Measurements from ENCODE around the gene PTMS.

DNA sequence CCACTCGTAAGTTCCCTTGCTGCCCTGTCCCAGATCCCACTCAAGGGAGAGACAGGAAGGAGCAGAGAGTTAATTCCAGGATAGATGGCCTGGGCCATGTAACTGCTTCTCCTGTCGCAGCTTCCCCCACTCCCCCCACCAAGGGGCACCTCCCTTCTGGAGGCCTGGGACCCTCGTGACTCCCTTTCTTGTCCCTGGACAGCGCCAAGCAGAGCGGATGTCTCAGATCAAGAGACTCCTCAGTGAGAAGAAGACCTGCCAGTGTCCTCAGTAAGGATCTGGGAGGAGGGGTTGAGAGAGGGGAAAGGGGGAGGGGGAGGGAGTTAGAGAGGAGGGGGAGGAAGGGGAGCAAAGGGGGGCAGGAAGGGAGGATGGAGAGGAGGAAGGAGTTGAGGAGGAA lies 52.5 kb downstream of the PTMS start:
- TF ChIP-seq, protein P1, sequence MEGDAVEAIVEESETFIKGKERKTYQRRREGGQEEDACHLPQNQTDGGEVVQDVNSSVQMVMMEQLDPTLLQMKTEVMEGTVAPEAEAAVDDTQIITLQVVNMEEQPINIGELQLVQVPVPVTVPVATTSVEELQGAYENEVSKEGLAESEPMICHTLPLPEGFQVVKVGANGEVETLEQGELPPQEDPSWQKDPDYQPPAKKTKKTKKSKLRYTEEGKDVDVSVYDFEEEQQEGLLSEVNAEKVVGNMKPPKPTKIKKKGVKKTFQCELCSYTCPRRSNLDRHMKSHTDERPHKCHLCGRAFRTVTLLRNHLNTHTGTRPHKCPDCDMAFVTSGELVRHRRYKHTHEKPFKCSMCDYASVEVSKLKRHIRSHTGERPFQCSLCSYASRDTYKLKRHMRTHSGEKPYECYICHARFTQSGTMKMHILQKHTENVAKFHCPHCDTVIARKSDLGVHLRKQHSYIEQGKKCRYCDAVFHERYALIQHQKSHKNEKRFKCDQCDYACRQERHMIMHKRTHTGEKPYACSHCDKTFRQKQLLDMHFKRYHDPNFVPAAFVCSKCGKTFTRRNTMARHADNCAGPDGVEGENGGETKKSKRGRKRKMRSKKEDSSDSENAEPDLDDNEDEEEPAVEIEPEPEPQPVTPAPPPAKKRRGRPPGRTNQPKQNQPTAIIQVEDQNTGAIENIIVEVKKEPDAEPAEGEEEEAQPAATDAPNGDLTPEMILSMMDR (IDR thresholded peaks at IDR 0.05): no peak
- no peak for TF ChIP-seq POLR2A (IDR thresholded peaks at IDR 0.05)
